Measurements from ENCODE around the gene CCNA2.

Gene CCNA2

GRCh38 chr4:121771869-121772268 lies 51.8 kb downstream of the CCNA2 start:
- DNase-seq = no peak

- DNase-seq = no peak
Observed at GRCh38 chr4:121769341-121769740, 54.3 kb downstream of the CCNA2 start.

- no peak for DNase-seq
Observed at GRCh38 chr4:121767166-121767565, 56.5 kb downstream of the CCNA2 start.
